SK-N-SH (cell line): ENCODE results near the gene IVNS1ABP. TPM values are rescaled to one million over a fixed set of nuclear protein-coding genes. Genes with fewer than 3 reads are reported as not detected.

ENCODE experiments used
- CTCF ChIA-PET: fragments of 300-600, 350-600 bp; formaldehyde crosslinking; extraction: SDS; loops from one replicate; lab custom pipeline; 2021; lab: Yijun Ruan, JAX
- POLR2A ChIA-PET: fragments of 350-600 bp; sonication (Branson Sonifier 250); formaldehyde crosslinking; extraction: SDS; loops from one replicate; lab custom pipeline; 2020; ENCODE audit warnings: antibody characterized with exemption, inconsistent platforms; lab: Yijun Ruan, JAX
- DNase-seq: peaks from one replicate; pipeline ENCODE4 v3.0.0; 2012
- H2AFZ ChIP-seq: fragments of 200-600 bp; sonication (generic); 2 replicates; pipeline ENCODE4 v1.8.1; 2016; ENCODE audit warnings: antibody characterized with exemption, mild to moderate bottlenecking, low read depth
- H3F3A ChIP-seq: fragments of 200-600 bp; sonication (generic); replicated peaks from 2 replicates; pipeline ENCODE3; 2016; ENCODE audit warnings: antibody characterized with exemption, mild to moderate bottlenecking; ENCODE audit not compliant: insufficient read depth
- H3K27ac ChIP-seq, 2 experiments: fragments of 200-500 bp in 1 of 2; fragments of 200-600 bp in 1 of 2; sonication (Bioruptor generic) in 1 of 2; sonication (generic), shearing (Covaris generic) in 1 of 2; 2 replicates each; pipeline versions ENCODE4 v1.5.1 to v1.6.1; 2014 to 2016; ENCODE audit warnings: low read depth in 2 of 2, inconsistent platforms in 1 of 2, low read length in 1 of 2, mild to moderate bottlenecking in 1 of 2, mixed read lengths in 1 of 2
- H3K27me3 ChIP-seq: fragments of 200-600 bp; sonication (generic), shearing (Covaris generic); 2 replicates; pipeline ENCODE4 v1.6.1; 2016; ENCODE audit warnings: mixed run types; ENCODE audit not compliant: insufficient read depth
- H3K36me3 ChIP-seq, 2 experiments: fragments of 200-500 bp in 1 of 2; fragments of 200-600 bp in 1 of 2; sonication (Bioruptor generic) in 1 of 2; sonication (generic) in 1 of 2; replicated peaks in 1 of 2; 2 replicates each; pipeline versions ENCODE3 to v1.5.1; 2014 to 2016; ENCODE audit warnings: low read length in 1 of 2, mild to moderate bottlenecking in 1 of 2; ENCODE audit not compliant: insufficient read depth in 2 of 2, control insufficient read depth in 1 of 2
- H3K4me1 ChIP-seq, 2 experiments: fragments of 200-500 bp in 1 of 2; fragments of 200-600 bp in 1 of 2; sonication (Bioruptor generic) in 1 of 2; sonication (generic), shearing (Covaris generic) in 1 of 2; 2 replicates each; pipeline versions ENCODE4 v1.5.1 to v1.6.1; 2014 to 2016; ENCODE audit warnings: low read depth in 1 of 2, low read length in 1 of 2, mixed run types in 1 of 2; ENCODE audit not compliant: insufficient read depth in 2 of 2, control insufficient read depth in 1 of 2
- H3K4me2 ChIP-seq: fragments of 200-600 bp; sonication (generic), shearing (Covaris generic); 2 replicates; pipeline ENCODE4 v1.6.1; 2017; ENCODE audit warnings: mixed run types
- H3K4me3 ChIP-seq, 2 experiments: fragments of 200-500 bp in 1 of 2; fragments of 200-600 bp in 1 of 2; sonication (Bioruptor generic) in 1 of 2; sonication (generic), shearing (Covaris generic) in 1 of 2; 2 replicates each; pipeline versions ENCODE4 v1.5.1 to v1.8.1; 2014 to 2016; ENCODE audit warnings: low read depth in 2 of 2, inconsistent platforms in 1 of 2, low read length in 1 of 2, mild to moderate bottlenecking in 1 of 2, mixed read lengths in 1 of 2, moderate library complexity in 1 of 2
- H3K79me2 ChIP-seq: fragments of 200-600 bp; sonication (generic); 2 replicates; pipeline ENCODE4 v1.8.1; 2017; ENCODE audit warnings: mild to moderate bottlenecking; ENCODE audit not compliant: insufficient read depth
- H3K9ac ChIP-seq: fragments of 200-600 bp; sonication (generic); 2 replicates; pipeline ENCODE4 v1.6.1; 2017; ENCODE audit warnings: mixed run types
- H3K9me2 ChIP-seq: fragments of 200-600 bp; sonication (generic); 2 replicates; pipeline ENCODE4 v1.6.1; 2017; ENCODE audit warnings: mixed run types
- H3K9me3 ChIP-seq: fragments of 200-600 bp; sonication (generic); 2 replicates; pipeline ENCODE4 v1.6.1; 2017; ENCODE audit warnings: mixed run types, mild to moderate bottlenecking, moderate library complexity
- H4K20me1 ChIP-seq: fragments of 200-600 bp; sonication (generic); 2 replicates; pipeline ENCODE4 v1.6.1; 2017; ENCODE audit warnings: mild to moderate bottlenecking, mixed run types; ENCODE audit not compliant: insufficient read depth
- ELF1 ChIP-seq: IDR thresholded peaks from 2 replicates; pipeline ENCODE4 v1.4.0; 2012
- EP300 ChIP-seq, 2 experiments: IDR thresholded peaks; 2 replicates each; pipeline versions ENCODE4 v1.4.0 to v1.6.1; 2012; ENCODE audit warnings: borderline replicate concordance in 1 of 2, low read depth in 1 of 2, low read length in 1 of 2
- EZH2phosphoT487 ChIP-seq: fragments of 200-600 bp; sonication (generic); IDR thresholded peaks from 2 replicates; pipeline ENCODE4 v1.6.1; 2017; ENCODE audit warnings: low read depth, mixed run types, mild to moderate bottlenecking, antibody characterized with exemption, moderate library complexity, borderline replicate concordance
- FOXJ3 ChIP-seq: sonication (generic); formaldehyde crosslinking; IDR thresholded peaks from 2 replicates; pipeline ENCODE4 v1.5.1; 2020; ENCODE audit warnings: mild to moderate bottlenecking, missing genetic modification reagents
- GATA2 ChIP-seq: sonication (generic); formaldehyde crosslinking; IDR thresholded peaks from 2 replicates; pipeline ENCODE4 v1.5.0; 2020; ENCODE audit warnings: mild to moderate bottlenecking, missing genetic modification reagents
- JUND ChIP-seq: IDR thresholded peaks from 2 replicates; pipeline ENCODE4 v1.4.0; 2012
- MXI1 ChIP-seq: IDR thresholded peaks from 2 replicates; pipeline ENCODE4 v1.6.1; 2012; ENCODE audit warnings: mild to moderate bottlenecking, low read depth, low read length, improper control_type of control experiment
- NFIC ChIP-seq: IDR thresholded peaks from 2 replicates; pipeline ENCODE4 v1.4.0; 2012; ENCODE audit warnings: borderline replicate concordance
- NRF1 ChIP-seq: IDR thresholded peaks from 2 replicates; pipeline ENCODE4 v1.6.1; 2012; ENCODE audit warnings: low read depth, mild to moderate bottlenecking, low read length
- POLR2AphosphoS5 ChIP-seq: IDR thresholded peaks from 2 replicates; pipeline ENCODE4 v1.6.1; 2012; ENCODE audit warnings: low read depth, low read length
- RAD21 ChIP-seq: IDR thresholded peaks from 2 replicates; pipeline ENCODE4 v1.6.1; 2012; ENCODE audit warnings: mild to moderate bottlenecking, low read length
- SIN3A ChIP-seq: IDR thresholded peaks from 2 replicates; pipeline ENCODE4 v1.6.1; 2012; ENCODE audit warnings: low read depth, mild to moderate bottlenecking, low read length, moderate library complexity, borderline replicate concordance
- SMC3 ChIP-seq: IDR thresholded peaks from 2 replicates; pipeline ENCODE4 v1.6.1; 2012; ENCODE audit warnings: low read depth, low read length, improper control_type of control experiment
- TCF12 ChIP-seq: IDR thresholded peaks from 2 replicates; pipeline ENCODE4 v1.4.0; 2012
- YY1 ChIP-seq: IDR thresholded peaks from 2 replicates; pipeline ENCODE4 v1.4.0; 2012; ENCODE audit warnings: low read depth, mild to moderate bottlenecking
- WGBS: methylation state at CpG from one replicate; pipeline ENCODE4 v1.1.6; 2017; ENCODE audit warnings: low lambda C conversion rate; 5-methylcytosine and 5-hydroxymethylcytosine counted together
- polyA plus RNA-seq, 3 experiments: library from polyadenylated mRNA; depleted of rRNA; stranded (reverse); fragments of >200 nt; gene quantifications; 2 replicates each; pipeline ENCODE4 v1.2.3, GENCODE V29; 2012
- TF ChIP-seq, protein P1 (sequence below): IDR thresholded peaks from 2 replicates; pipeline ENCODE4 v1.4.0; 2012; ENCODE audit warnings: low read depth, borderline replicate concordance
- TF ChIP-seq, protein P2 (sequence below): fragments of 150-350 bp; IDR thresholded peaks from 2 replicates; pipeline ENCODE4 v1.6.1; 2016; ENCODE audit warnings: mild to moderate bottlenecking, low read depth, low read length
- TF ChIP-seq, protein P3 (sequence below): IDR thresholded peaks from 2 replicates; pipeline ENCODE4 v1.4.0; 2012; ENCODE audit warnings: low read depth, borderline replicate concordance
- TF ChIP-seq, protein P4 (sequence below): IDR thresholded peaks from 2 replicates; pipeline ENCODE4 v1.4.0; 2012; ENCODE audit warnings: low read depth
- TF ChIP-seq, protein P5 (sequence below): fragments of 200-600 bp; sonication (generic); IDR thresholded peaks from 2 replicates; pipeline ENCODE4 v1.6.1; 2017; ENCODE audit warnings: antibody characterized with exemption, mild to moderate bottlenecking, moderate library complexity
- TF ChIP-seq, protein P6 (sequence below): fragments of 150-350 bp; IDR thresholded peaks from 2 replicates; pipeline ENCODE4 v1.6.1; 2017; ENCODE audit warnings: antibody characterized with exemption, low read length, low read depth, borderline replicate concordance

Gene IVNS1ABP
- polyA plus RNA-seq, 1 of the 3 experiments (the other 2 are of a cell fraction), result 24.5 TPM

DNA sequence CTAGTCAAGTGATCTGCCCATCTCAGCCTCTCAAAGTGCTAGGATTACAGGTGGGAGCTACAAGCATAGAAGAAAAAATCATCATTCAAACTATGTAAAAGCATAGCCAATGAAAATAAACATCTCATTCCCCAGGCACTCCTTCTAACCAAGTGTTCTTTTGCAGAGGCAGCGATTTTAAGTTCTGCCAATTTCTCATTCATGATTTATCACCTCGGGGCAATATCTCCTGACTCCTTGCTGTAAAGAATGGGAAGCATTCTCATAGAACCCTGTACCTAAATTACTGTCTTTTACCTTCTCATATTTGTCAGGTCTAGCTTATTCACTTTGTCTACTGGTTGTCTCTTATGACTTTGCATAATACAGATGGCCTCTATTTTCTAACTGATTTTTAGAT lies 32.5 kb upstream of the IVNS1ABP start:
- no peak for TF ChIP-seq SMC3
- TF ChIP-seq ELF1, result no peak
- no peak for TF ChIP-seq SIN3A
- TF ChIP-seq, protein P1, sequence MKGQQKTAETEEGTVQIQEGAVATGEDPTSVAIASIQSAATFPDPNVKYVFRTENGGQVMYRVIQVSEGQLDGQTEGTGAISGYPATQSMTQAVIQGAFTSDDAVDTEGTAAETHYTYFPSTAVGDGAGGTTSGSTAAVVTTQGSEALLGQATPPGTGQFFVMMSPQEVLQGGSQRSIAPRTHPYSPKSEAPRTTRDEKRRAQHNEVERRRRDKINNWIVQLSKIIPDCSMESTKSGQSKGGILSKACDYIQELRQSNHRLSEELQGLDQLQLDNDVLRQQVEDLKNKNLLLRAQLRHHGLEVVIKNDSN, result no peak
- TF ChIP-seq GATA2 (CRISPR knock-in tag), result no peak
- TF ChIP-seq FOXJ3 (CRISPR knock-in tag), result no peak
- no peak for TF ChIP-seq RAD21
- TF ChIP-seq, protein P2, sequence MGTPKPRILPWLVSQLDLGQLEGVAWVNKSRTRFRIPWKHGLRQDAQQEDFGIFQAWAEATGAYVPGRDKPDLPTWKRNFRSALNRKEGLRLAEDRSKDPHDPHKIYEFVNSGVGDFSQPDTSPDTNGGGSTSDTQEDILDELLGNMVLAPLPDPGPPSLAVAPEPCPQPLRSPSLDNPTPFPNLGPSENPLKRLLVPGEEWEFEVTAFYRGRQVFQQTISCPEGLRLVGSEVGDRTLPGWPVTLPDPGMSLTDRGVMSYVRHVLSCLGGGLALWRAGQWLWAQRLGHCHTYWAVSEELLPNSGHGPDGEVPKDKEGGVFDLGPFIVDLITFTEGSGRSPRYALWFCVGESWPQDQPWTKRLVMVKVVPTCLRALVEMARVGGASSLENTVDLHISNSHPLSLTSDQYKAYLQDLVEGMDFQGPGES, result no peak
- TF ChIP-seq EP300 (IDR thresholded peaks at IDR 0.05; ENCODE audit: borderline replicate concordance in 1 of 2, low read depth in 1 of 2, low read length in 1 of 2), result no peak
- TF ChIP-seq MXI1, result no peak
- TF ChIP-seq, protein P3, sequence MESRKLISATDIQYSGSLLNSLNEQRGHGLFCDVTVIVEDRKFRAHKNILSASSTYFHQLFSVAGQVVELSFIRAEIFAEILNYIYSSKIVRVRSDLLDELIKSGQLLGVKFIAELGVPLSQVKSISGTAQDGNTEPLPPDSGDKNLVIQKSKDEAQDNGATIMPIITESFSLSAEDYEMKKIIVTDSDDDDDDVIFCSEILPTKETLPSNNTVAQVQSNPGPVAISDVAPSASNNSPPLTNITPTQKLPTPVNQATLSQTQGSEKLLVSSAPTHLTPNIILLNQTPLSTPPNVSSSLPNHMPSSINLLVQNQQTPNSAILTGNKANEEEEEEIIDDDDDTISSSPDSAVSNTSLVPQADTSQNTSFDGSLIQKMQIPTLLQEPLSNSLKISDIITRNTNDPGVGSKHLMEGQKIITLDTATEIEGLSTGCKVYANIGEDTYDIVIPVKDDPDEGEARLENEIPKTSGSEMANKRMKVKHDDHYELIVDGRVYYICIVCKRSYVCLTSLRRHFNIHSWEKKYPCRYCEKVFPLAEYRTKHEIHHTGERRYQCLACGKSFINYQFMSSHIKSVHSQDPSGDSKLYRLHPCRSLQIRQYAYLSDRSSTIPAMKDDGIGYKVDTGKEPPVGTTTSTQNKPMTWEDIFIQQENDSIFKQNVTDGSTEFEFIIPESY, result no peak
- TF ChIP-seq NRF1, result no peak
- TF ChIP-seq, all 33 proteins: peak for 0
- H4K20me1 ChIP-seq, result no peaks in the 10 kb centered on the region
- no peak overlapping the region for H3K9ac ChIP-seq
- no peaks in the 10 kb centered on the region for H3K9me2 ChIP-seq
- no peaks in the 10 kb centered on the region for H3F3A ChIP-seq
- no peaks in the 10 kb centered on the region for H3K27me3 ChIP-seq
- no peaks in the 10 kb centered on the region for H3K79me2 ChIP-seq
- no peak overlapping the region for H2AFZ ChIP-seq
- POLR2A ChIA-PET, result no interaction called here
- no peak overlapping the region for H3K4me2 ChIP-seq
- no peak overlapping the region for H3K4me3 ChIP-seq
- WGBS, result 78% methylated on average over 2 of the region's 2 CpGs
- no peaks in the 10 kb centered on the region for H3K36me3 ChIP-seq
- no peak for DNase-seq
- CTCF ChIA-PET, result no interaction called here
- no peaks in the 10 kb centered on the region for H3K4me1 ChIP-seq
- H3K9me3 ChIP-seq, result no peaks in the 10 kb centered on the region
- H3K27ac ChIP-seq, result no peak overlapping the region

DNA sequence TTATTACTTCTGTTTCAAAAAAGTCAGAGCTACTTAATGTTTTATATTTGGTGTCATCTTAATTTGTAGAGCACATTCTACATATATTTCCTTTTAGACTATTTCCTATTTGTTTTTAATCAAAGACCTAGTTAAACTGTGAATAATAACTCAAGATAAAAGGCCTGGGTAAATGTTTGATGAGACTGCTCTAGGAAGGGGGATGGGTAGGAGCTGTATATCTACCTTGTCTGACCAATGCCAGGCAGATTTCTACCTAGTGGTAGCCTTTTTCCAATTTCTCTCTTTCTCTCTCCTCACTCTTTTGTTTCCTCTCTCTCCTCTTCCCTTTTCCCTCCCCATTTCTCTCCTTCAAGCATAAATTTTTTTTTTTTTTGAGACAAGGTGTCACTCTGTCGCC lies 31.9 kb upstream of the IVNS1ABP start:
- H3K9me2 ChIP-seq, result no peaks in the 10 kb centered on the region
- no peaks in the 10 kb centered on the region for H3K9me3 ChIP-seq
- H3K79me2 ChIP-seq, result no peaks in the 10 kb centered on the region
- WGBS, result 93% methylated on average over 1 of the region's 1 CpG
- ChIA-PET CTCF (interaction anchor here (1.0 kb wide), 1 partner anchor 247 kb away, joined by 3 read pairs; no protein-coding TSS in a partner anchor), POLR2A (no interaction called here)
- H4K20me1 ChIP-seq, result no peaks in the 10 kb centered on the region
- H3K36me3 ChIP-seq, result no peaks in the 10 kb centered on the region
- no peak overlapping the region for H3K4me2 ChIP-seq
- no peak overlapping the region for H3K9ac ChIP-seq
- no peak for DNase-seq
- H2AFZ ChIP-seq, result no peak overlapping the region
- H3K27ac ChIP-seq, result no peak overlapping the region
- H3K4me1 ChIP-seq, result no peaks in the 10 kb centered on the region
- no peaks in the 10 kb centered on the region for H3K27me3 ChIP-seq
- no peak overlapping the region for H3K4me3 ChIP-seq
- no peaks in the 10 kb centered on the region for H3F3A ChIP-seq
- TF ChIP-seq RAD21 (no peak), NFIC (no peak), NRF1 (no peak), JUND (no peak), MXI1 (no peak), SMC3 (no peak), TCF12 (no peak), YY1 (no peak), FOXJ3 (CRISPR knock-in tag) (no peak), EZH2phosphoT487 (no peak), POLR2AphosphoS5 (no peak)
- TF ChIP-seq, protein P4, sequence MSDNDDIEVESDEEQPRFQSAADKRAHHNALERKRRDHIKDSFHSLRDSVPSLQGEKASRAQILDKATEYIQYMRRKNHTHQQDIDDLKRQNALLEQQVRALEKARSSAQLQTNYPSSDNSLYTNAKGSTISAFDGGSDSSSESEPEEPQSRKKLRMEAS, result no peak
- TF ChIP-seq, protein P5, sequence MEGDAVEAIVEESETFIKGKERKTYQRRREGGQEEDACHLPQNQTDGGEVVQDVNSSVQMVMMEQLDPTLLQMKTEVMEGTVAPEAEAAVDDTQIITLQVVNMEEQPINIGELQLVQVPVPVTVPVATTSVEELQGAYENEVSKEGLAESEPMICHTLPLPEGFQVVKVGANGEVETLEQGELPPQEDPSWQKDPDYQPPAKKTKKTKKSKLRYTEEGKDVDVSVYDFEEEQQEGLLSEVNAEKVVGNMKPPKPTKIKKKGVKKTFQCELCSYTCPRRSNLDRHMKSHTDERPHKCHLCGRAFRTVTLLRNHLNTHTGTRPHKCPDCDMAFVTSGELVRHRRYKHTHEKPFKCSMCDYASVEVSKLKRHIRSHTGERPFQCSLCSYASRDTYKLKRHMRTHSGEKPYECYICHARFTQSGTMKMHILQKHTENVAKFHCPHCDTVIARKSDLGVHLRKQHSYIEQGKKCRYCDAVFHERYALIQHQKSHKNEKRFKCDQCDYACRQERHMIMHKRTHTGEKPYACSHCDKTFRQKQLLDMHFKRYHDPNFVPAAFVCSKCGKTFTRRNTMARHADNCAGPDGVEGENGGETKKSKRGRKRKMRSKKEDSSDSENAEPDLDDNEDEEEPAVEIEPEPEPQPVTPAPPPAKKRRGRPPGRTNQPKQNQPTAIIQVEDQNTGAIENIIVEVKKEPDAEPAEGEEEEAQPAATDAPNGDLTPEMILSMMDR, result no peak
- TF ChIP-seq, protein P6, sequence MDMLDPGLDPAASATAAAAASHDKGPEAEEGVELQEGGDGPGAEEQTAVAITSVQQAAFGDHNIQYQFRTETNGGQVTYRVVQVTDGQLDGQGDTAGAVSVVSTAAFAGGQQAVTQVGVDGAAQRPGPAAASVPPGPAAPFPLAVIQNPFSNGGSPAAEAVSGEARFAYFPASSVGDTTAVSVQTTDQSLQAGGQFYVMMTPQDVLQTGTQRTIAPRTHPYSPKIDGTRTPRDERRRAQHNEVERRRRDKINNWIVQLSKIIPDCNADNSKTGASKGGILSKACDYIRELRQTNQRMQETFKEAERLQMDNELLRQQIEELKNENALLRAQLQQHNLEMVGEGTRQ, result no peak
